A549 (cell line): Measurements from ENCODE around the gene PKNOX1. TPM values are rescaled to one million over a fixed set of nuclear protein-coding genes. Genes with fewer than 3 reads are reported as not detected.

Experiments used
- ATAC-seq, 2 experiments: fragments of 200-7000 bp in 1 of 2; fragments of >200 bp in 1 of 2; cut with Nextera tagmentation in 1 of 2; cut with Tn5 transposase in 1 of 2; 3 replicates each; pipeline versions ENCODE4 v1.8.0 to v1.9.1; 2018 to 2020; ENCODE audit warnings: mild to moderate bottlenecking in 1 of 2, moderate library complexity in 1 of 2
- CTCF ChIA-PET: fragments of 300-600 bp; sonication (Branson Sonifier 250); formaldehyde crosslinking; extraction: SDS; loops from one replicate; lab custom pipeline; 2021; ENCODE audit warnings: antibody characterized with exemption, inconsistent platforms; lab: Yijun Ruan, JAX
- POLR2A ChIA-PET: fragments of 350-600 bp; formaldehyde crosslinking; extraction: SDS; loops from one replicate; lab custom pipeline; 2021; ENCODE audit warnings: antibody characterized with exemption, inconsistent platforms; lab: Yijun Ruan, JAX
- DNase-seq, 2 experiments: peaks; one replicate each; pipeline versions ENCODE4 v3.0.0 to v3.0.0-alpha.2; 2011 to 2016; ENCODE audit warnings: low read depth in 1 of 2, low spot score in 1 of 2
- FAIRE-seq: peaks from 2 replicates; lab custom pipeline; 2011; peaks lifted over from hg19 to GRCh38; lab: Jason Lieb, UNC
- H3K27ac ChIP-seq, 2 experiments: fragments of >200 bp; sonication (Bioruptor Twin); formaldehyde crosslinking; 3 replicates each; pipeline ENCODE4 v1.5.1; 2016 to 2017
- H3K4me1 ChIP-seq: fragments of >200 bp; sonication (Bioruptor Twin); formaldehyde crosslinking; 3 replicates; pipeline ENCODE4 v1.6.1; 2016
- H3K4me2 ChIP-seq: fragments of >200 bp; sonication (Bioruptor Twin); formaldehyde crosslinking; 3 replicates; pipeline ENCODE4 v1.6.1; 2016
- H3K4me3 ChIP-seq: fragments of >200 bp; sonication (Bioruptor Twin); formaldehyde crosslinking; 3 replicates; pipeline ENCODE4 v1.5.1; 2016
- H3K9me3 ChIP-seq: fragments of >200 bp; sonication (Bioruptor Twin); formaldehyde crosslinking; 3 replicates; pipeline ENCODE4 v1.6.1; 2016
- CBX2 ChIP-seq: fragments of 200-600 bp; sonication (generic); IDR thresholded peaks from 2 replicates; pipeline ENCODE4 v1.6.1; 2016; ENCODE audit warnings: low read depth, mild to moderate bottlenecking, borderline replicate concordance
- CBX8 ChIP-seq: fragments of 200-600 bp; sonication (generic); IDR thresholded peaks from 2 replicates; pipeline ENCODE4 v1.6.1; 2016
- CEBPB ChIP-seq, 2 experiments: fragments of >200 bp in 1 of 2; sonication (Bioruptor Twin) in 1 of 2; formaldehyde crosslinking in 1 of 2; IDR thresholded peaks; 2 replicates each; pipeline ENCODE4 v1.6.1; 2012 to 2016
- EHF ChIP-seq: fragments of 250-450 bp; sonication (Bioruptor Pico); IDR thresholded peaks from 2 replicates; pipeline ENCODE4 v1.5.0; 2020; ENCODE audit warnings: mild to moderate bottlenecking
- FOSB ChIP-seq: fragments of 250-450 bp; sonication (Bioruptor Pico); IDR thresholded peaks from 2 replicates; pipeline ENCODE4 v1.5.0; 2020; ENCODE audit warnings: mild to moderate bottlenecking, moderate library complexity
- FOSL2 ChIP-seq, 2 experiments: fragments of 450-650 bp in 1 of 2; fragments of >200 bp in 1 of 2; sonication (Bioruptor Twin) in 1 of 2; formaldehyde crosslinking; IDR thresholded peaks; 2 replicates each; pipeline versions ENCODE4 v1.5.0 to v1.6.1; 2016 to 2020; ENCODE audit warnings: mild to moderate bottlenecking in 1 of 2, moderate library complexity in 1 of 2
- FOXS1 ChIP-seq: fragments of 250-450 bp; sonication (Bioruptor Pico); IDR thresholded peaks from 2 replicates; pipeline ENCODE4 v1.5.0; 2020; ENCODE audit warnings: mild to moderate bottlenecking, moderate library complexity
- HES2 ChIP-seq: fragments of >200 bp; sonication (Bioruptor Twin); formaldehyde crosslinking; IDR thresholded peaks from 2 replicates; pipeline ENCODE4 v1.6.1; 2016
- HEYL ChIP-seq: fragments of 250-450 bp; sonication (Bioruptor Pico); IDR thresholded peaks from 2 replicates; pipeline ENCODE4 v1.8.0; 2021; ENCODE audit warnings: mild to moderate bottlenecking, moderate library complexity
- HOXA7 ChIP-seq: fragments of 250-450 bp; sonication (Bioruptor Pico); IDR thresholded peaks from 2 replicates; pipeline ENCODE4 v1.5.0; 2020; ENCODE audit warnings: mild to moderate bottlenecking, moderate library complexity
- JUNB ChIP-seq: fragments of >200 bp; sonication (Bioruptor Twin); formaldehyde crosslinking; IDR thresholded peaks from 2 replicates; pipeline ENCODE4 v1.6.1; 2016
- KDM1A ChIP-seq: fragments of 200-600 bp; sonication (generic); IDR thresholded peaks from 2 replicates; pipeline ENCODE4 v1.6.1; 2016; ENCODE audit warnings: low read depth, mild to moderate bottlenecking
- KDM5A ChIP-seq: fragments of 200-600 bp; sonication (generic); IDR thresholded peaks from 2 replicates; pipeline ENCODE4 v1.6.1; 2016; ENCODE audit warnings: antibody characterized with exemption, mild to moderate bottlenecking
- MAFK ChIP-seq: fragments of 450-650 bp; IDR thresholded peaks from 2 replicates; pipeline ENCODE4 v1.6.1; 2014; ENCODE audit not compliant: partially characterized antibody
- NPAS2 ChIP-seq: fragments of 250-450 bp; sonication (Bioruptor Pico); IDR thresholded peaks from 2 replicates; pipeline ENCODE4 v1.8.0; 2022; ENCODE audit warnings: mild to moderate bottlenecking, moderate library complexity, borderline replicate concordance
- NR3C1 ChIP-seq: fragments of >200 bp; sonication (Bioruptor Twin); formaldehyde crosslinking; IDR thresholded peaks from 3 replicates; pipeline ENCODE4 v1.6.1; 2017
- PBX3 ChIP-seq: IDR thresholded peaks from 2 replicates; pipeline ENCODE4 v1.6.1; 2012
- PHF8 ChIP-seq: fragments of 200-600 bp; sonication (generic); IDR thresholded peaks from 2 replicates; pipeline ENCODE4 v1.6.1; 2016; ENCODE audit warnings: low read depth, mild to moderate bottlenecking, antibody characterized with exemption, moderate library complexity, borderline replicate concordance
- RCOR1 ChIP-seq: fragments of 150-350 bp; IDR thresholded peaks from 2 replicates; pipeline ENCODE4 v1.6.1; 2014; ENCODE audit warnings: antibody characterized with exemption, low read length, low read depth
- RNF2 ChIP-seq: fragments of 200-600 bp; sonication (generic); IDR thresholded peaks from 2 replicates; pipeline ENCODE4 v1.6.1; 2016; ENCODE audit warnings: low read depth, mild to moderate bottlenecking, antibody characterized with exemption, moderate library complexity, borderline replicate concordance
- SMC3 ChIP-seq: fragments of >200 bp; sonication (Bioruptor Twin); formaldehyde crosslinking; IDR thresholded peaks from 3 replicates; pipeline ENCODE4 v1.6.1; 2018; ENCODE audit warnings: inconsistent platforms
- SREBF2 ChIP-seq: fragments of 450-650 bp; IDR thresholded peaks from 2 replicates; pipeline ENCODE4 v1.6.1; 2014; ENCODE audit warnings: mild to moderate bottlenecking, moderate library complexity
- TP53 ChIP-seq: fragments of 250-450 bp; sonication (Bioruptor Pico); IDR thresholded peaks from 2 replicates; pipeline ENCODE4 v1.5.0; 2021; ENCODE audit warnings: mild to moderate bottlenecking, moderate library complexity
- USF2 ChIP-seq: fragments of 450-650 bp; IDR thresholded peaks from 2 replicates; pipeline ENCODE4 v1.6.1; 2014; ENCODE audit warnings: antibody characterized with exemption
- ZC3H11A ChIP-seq: fragments of 450-650 bp; IDR thresholded peaks from 2 replicates; pipeline ENCODE4 v1.6.1; 2014; ENCODE audit warnings: antibody characterized with exemption, mild to moderate bottlenecking
- ZSCAN20 ChIP-seq: fragments of 250-450 bp; sonication (Bioruptor Pico); IDR thresholded peaks from 2 replicates; pipeline ENCODE4 v1.8.0; 2022; ENCODE audit warnings: mild to moderate bottlenecking, moderate library complexity
- whole genome bisulfite sequencing: methylation state at CpG from one replicate; pipeline ENCODE4 v1.1.6; 2017; ENCODE audit errors: missing lambda C conversion rate; 5-methylcytosine and 5-hydroxymethylcytosine counted together
- polyA plus RNA-seq, 4 experiments: library from polyadenylated mRNA; depleted of rRNA in 3 of 4; stranded (reverse); fragments of >200 nt; fragmentation: RNase III in 1 of 4; extraction: RNeasy Plus Mini Kit Qiagen cat#74134 plus additional on column Dnase treatment in 1 of 4; gene quantifications; 2 replicates in 3 of 4; 3 replicates in 1 of 4; pipeline ENCODE4 v1.2.3, GENCODE V29; 2011 to 2017
- TF ChIP-seq, protein P1 (sequence below): IDR thresholded peaks from 2 replicates; pipeline ENCODE4 v1.6.1; 2012; ENCODE audit warnings: low read depth, borderline replicate concordance
- TF ChIP-seq, protein P2 (sequence below): fragments of >200 bp; sonication (Bioruptor Twin); formaldehyde crosslinking; IDR thresholded peaks from 3 replicates; pipeline ENCODE4 v1.6.1; 2016
- TF ChIP-seq, protein P3 (sequence below): fragments of 150-350 bp; IDR thresholded peaks from 2 replicates; pipeline ENCODE4 v1.6.1; 2014; ENCODE audit warnings: low read depth, mild to moderate bottlenecking, low read length

The PKNOX1 gene
- polyA plus RNA-seq, 2 of the 4 experiments (the other 2 are of a cell fraction): 3.9 to 16.3 TPM

DNA sequence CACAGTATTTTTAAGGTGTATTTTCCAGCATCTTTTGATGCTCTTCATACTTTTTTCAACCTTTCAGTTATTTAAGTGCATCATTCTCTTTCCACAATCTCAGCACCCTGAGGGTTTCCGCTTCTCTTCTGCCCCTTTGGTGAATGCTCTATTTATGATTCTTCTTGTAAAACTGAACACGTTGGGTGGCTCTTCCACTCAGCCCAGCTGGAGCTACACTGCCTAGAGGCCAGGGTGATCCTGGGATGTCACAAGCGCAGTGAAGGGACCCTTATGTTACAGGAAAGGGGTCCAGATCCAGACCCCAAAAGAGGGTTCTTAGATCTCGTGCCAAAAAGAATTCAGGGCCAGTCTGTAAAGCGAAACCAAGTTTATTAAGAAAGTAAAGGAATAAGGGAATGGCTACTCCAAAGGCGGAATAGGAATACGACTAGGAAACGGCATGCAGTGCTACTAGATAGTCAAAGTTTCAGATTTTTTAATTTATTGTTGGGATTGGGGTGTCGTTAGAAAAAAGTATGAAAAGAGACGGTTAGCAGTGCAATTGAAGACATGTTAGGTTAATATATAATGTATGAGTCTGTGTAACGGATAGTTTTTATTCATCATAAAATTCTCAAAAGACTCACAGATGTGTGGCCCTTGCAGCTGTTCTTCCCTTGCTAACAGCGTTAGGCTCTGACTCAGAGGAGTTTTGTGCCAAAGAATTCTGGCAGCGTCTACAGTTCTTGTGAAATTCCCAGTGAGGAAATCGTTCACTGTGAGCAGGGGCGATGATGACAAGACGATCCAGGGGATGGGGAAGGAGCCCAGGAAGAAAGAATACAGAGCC is 34.6 kb upstream of the PKNOX1 start:
- POLR2A ChIA-PET: interaction anchor here (0.6 kb wide), 1 partner anchor 11 kb away, joined by 5 read pairs; no protein-coding TSS in a partner anchor
- WGBS: 36% methylated on average over 15 of the region's 16 CpGs
- Histone ChIP-seq H3K9me3 (no peaks in the 10 kb centered on the region), H3K4me1 (peaks cover 15% of the 10 kb centered on the region), H3K4me2 (peak overlapping the region; percentile 74), H3K4me3 (no peak overlapping the region), H3K27ac (peak overlapping the region; percentile 12 to 69; a peak in 3 of 6 replicates)
- FAIRE-seq (no peak), ATAC-seq (peak; percentile 93 to 100), DNase-seq (peak; percentile 59 to 76)
- TF ChIP-seq CBX2 (no peak), CBX8 (no peak), PHF8 (no peak), NPAS2 (CRISPR knock-in tag) (no peak), ZC3H11A (no peak), FOSL2 (IDR thresholded peaks at IDR 0.05) (0 out of 2 replicates have a peak, but pooled peaks have one; percentile 20), FOSL2 (CRISPR knock-in tag; IDR thresholded peaks at IDR 0.05) (peak; percentile 63), JUNB (peak; percentile 27; the same call in 1 of the 2 replicates), USF2 (no peak), RNF2 (no peak), EHF (CRISPR knock-in tag) (no peak), NR3C1 (no peak), KDM5A (no peak), SREBF2 (no peak), TP53 (CRISPR knock-in tag) (no peak), CEBPB (IDR thresholded peaks at IDR 0.05) (peak; percentile 81 to 92; a peak in 3 of 4 replicates), HEYL (CRISPR knock-in tag) (no peak), HES2 (peak; percentile 51; the same call in 1 of the 2 replicates), KDM1A (no peak), RCOR1 (no peak), PBX3 (no peak), MAFK (no peak), FOSB (CRISPR knock-in tag) (no peak), ZSCAN20 (CRISPR knock-in tag) (no peak), SMC3 (no peak), FOXS1 (CRISPR knock-in tag) (no peak), HOXA7 (CRISPR knock-in tag) (no peak)
- TF ChIP-seq, protein P1, sequence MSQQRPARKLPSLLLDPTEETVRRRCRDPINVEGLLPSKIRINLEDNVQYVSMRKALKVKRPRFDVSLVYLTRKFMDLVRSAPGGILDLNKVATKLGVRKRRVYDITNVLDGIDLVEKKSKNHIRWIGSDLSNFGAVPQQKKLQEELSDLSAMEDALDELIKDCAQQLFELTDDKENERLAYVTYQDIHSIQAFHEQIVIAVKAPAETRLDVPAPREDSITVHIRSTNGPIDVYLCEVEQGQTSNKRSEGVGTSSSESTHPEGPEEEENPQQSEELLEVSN: no peak
- TF ChIP-seq, protein P2, sequence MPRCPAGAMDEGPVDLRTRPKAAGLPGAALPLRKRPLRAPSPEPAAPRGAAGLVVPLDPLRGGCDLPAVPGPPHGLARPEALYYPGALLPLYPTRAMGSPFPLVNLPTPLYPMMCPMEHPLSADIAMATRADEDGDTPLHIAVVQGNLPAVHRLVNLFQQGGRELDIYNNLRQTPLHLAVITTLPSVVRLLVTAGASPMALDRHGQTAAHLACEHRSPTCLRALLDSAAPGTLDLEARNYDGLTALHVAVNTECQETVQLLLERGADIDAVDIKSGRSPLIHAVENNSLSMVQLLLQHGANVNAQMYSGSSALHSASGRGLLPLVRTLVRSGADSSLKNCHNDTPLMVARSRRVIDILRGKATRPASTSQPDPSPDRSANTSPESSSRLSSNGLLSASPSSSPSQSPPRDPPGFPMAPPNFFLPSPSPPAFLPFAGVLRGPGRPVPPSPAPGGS: no peak
- TF ChIP-seq, protein P3, sequence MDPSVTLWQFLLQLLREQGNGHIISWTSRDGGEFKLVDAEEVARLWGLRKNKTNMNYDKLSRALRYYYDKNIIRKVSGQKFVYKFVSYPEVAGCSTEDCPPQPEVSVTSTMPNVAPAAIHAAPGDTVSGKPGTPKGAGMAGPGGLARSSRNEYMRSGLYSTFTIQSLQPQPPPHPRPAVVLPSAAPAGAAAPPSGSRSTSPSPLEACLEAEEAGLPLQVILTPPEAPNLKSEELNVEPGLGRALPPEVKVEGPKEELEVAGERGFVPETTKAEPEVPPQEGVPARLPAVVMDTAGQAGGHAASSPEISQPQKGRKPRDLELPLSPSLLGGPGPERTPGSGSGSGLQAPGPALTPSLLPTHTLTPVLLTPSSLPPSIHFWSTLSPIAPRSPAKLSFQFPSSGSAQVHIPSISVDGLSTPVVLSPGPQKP: no peak
- CTCF ChIA-PET: no interaction called here
